Stomach (tissue), 4 donors: ENCODE measurements around the gene PWWP2B.

Source experiments
- EP300 ChIP-seq: sonication (generic); formaldehyde crosslinking; IDR thresholded peaks from one replicate; pipeline ENCODE4 v1.6.1; 2017; ENCODE audit warnings: antibody characterized with exemption
- POLR2A ChIP-seq, 4 donors: fragments of 450-650 bp; IDR thresholded peaks; one replicate each; pipeline ENCODE4 v1.6.1; 2016; ENCODE audit warnings: antibody characterized with exemption in 4 of 4, control low read depth in 2 of 4, mild to moderate bottlenecking in 1 of 4, moderate library complexity in 1 of 4
- POLR2AphosphoS5 ChIP-seq, 3 donors: sonication (generic); formaldehyde crosslinking; IDR thresholded peaks; one replicate each; pipeline ENCODE4 v1.6.1; 2016; ENCODE audit warnings: antibody characterized with exemption in 3 of 3
- TF ChIP-seq, protein P1 (sequence below), 7 experiments: fragments of 450-650 bp in 4 of 7; fragments of 200-600 bp in 3 of 7; sonication (generic) in 3 of 7; IDR thresholded peaks; one replicate each; pipeline ENCODE4 v1.5.1; 2016 to 2019; ENCODE audit warnings: antibody characterized with exemption in 7 of 7, control low read depth in 2 of 7, mild to moderate bottlenecking in 1 of 7

GRCh38 chr10:132374612-132375011 is 22.4 kb upstream of the PWWP2B start:
- TF ChIP-seq, protein P1, sequence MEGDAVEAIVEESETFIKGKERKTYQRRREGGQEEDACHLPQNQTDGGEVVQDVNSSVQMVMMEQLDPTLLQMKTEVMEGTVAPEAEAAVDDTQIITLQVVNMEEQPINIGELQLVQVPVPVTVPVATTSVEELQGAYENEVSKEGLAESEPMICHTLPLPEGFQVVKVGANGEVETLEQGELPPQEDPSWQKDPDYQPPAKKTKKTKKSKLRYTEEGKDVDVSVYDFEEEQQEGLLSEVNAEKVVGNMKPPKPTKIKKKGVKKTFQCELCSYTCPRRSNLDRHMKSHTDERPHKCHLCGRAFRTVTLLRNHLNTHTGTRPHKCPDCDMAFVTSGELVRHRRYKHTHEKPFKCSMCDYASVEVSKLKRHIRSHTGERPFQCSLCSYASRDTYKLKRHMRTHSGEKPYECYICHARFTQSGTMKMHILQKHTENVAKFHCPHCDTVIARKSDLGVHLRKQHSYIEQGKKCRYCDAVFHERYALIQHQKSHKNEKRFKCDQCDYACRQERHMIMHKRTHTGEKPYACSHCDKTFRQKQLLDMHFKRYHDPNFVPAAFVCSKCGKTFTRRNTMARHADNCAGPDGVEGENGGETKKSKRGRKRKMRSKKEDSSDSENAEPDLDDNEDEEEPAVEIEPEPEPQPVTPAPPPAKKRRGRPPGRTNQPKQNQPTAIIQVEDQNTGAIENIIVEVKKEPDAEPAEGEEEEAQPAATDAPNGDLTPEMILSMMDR (IDR thresholded peaks at IDR 0.05) = no peak
- TF ChIP-seq POLR2A (IDR thresholded peaks at IDR 0.05) (no peak), EP300 (no peak), POLR2AphosphoS5 (IDR thresholded peaks at IDR 0.05) (no peak)
